HG02798 (cell line): ENCODE data around the gene MTCP1.

ENCODE experiments used
- ATAC-seq: cut with Tn5 transposase; IDR thresholded peaks from one replicate; pipeline ENCODE4 v1.9.1; 2021; ENCODE audit warnings: mild to moderate bottlenecking; ENCODE audit not compliant: unreplicated experiment, poor library complexity

Gene MTCP1, protein sequence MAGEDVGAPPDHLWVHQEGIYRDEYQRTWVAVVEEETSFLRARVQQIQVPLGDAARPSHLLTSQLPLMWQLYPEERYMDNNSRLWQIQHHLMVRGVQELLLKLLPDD

DNA sequence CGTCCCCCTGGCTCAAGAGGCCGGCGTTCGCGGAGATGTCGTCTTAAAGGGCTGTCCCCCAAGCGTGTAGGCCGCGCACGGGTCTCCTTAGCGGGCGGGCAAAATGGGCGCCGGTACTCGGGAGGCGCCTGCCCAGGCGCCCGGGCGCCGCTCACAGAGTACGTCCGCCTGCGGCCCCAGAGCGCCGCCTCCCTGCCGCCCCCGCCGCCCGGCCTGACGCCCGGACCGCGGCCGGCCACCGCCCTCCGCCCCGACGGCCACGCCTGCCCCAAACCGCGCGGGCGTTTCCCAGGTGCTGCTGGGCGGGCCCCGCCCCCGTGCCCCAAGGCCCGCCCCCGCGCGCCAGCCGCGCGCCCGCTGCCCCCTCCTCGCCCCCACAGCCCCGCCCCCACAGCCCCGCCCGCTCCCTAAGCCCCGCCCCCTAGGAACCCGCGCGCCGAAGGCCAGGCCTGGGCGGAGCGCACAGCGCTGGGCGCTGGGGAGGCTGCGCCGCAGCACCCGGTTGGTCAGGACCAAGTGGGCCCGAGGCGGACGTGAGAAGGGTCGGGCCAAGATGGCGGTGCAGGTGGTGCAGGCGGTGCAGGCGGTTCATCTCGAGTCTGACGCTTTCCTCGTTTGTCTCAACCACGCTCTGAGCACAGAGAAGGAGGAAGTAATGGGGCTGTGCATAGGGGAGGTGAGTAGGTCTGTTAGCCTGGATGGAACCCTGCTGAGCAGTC, at the start of gene MTCP1, which contains the start of the genes BRCC3 and CMC4:
MTCP1 (minus strand) TSS at position 162 of the 719 bp plus-strand sequence. CDS start 5,126 bp downstream, outside the sequence.
BRCC3 (plus strand) TSS at position 534 of the 719 bp plus-strand sequence; CDS start at position 554, 20 bp downstream.
CMC4 (minus strand) TSS at position 162 of the 719 bp plus-strand sequence. CDS start 7,113 bp downstream, outside the sequence.
- peak; percentile 94 for ATAC-seq

DNA sequence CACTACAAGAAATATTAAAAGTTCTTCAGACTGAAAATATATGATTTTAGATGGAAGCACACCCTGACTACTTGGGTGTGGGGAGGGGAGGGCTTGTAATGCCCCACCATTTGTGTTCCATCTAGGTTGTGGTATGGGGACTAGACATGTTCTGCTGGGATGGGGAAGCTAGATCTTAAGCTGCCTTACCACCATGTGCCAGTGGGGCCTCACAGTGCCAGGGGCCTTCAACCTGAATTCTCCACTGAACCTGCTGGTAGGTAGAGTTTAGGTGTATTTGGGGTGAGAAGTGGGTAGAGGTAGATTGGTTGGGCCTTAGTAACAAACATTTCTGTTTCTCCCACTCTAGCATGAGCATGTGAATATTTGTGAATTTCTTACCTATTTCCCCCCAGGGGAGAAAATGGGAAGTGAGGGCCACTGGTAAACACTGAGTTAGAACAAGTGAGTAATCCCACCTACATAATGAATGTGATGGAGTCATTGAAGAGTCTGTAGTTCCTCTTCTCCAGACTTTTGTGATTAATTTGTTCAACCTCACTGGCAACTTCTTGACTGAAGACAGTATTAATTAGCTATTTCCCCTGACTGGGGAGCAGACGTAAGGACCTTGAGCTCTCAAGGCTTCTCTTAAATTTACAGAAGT, 44.4 kb upstream of the MTCP1 start:
- no peak for ATAC-seq

DNA sequence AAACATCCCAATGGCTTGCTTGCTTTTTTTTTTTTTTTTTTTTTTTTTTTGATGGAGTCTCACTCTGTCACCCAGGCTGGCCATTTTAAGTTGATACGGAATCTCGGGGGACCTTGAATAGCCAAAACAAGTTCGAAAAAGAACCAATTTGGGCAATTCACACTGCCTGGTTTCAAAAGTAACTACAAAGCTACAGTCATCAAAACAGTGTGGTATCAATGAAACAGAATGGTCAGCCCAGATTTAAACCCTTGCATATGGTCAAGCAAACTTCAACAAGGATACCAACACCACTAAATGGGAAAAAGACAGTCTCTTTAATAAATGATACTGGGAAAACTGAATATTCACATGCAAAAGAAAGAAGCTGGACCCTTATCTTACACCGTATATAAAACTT, 42.2 kb upstream of the MTCP1 start:
- no peak for ATAC-seq

DNA sequence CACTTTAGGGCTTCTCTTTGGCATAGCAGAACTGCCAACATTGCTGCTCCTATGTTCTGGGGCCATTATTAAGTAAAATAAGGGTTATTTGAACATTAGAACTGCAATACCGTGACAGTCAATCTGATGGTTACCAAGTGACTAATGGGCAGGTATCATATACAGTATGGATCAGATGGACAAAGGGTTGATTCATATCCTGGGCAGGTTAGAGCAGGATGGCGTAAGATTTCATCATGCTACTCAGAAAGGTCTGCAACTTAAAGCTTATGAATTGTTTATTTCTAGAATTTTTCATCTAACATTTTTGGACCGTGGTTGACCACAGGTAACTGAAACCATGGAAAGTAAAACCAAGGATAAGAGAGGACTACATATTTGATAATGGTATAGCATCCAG, 41.2 kb upstream of the MTCP1 start:
- ATAC-seq, result no peak

DNA sequence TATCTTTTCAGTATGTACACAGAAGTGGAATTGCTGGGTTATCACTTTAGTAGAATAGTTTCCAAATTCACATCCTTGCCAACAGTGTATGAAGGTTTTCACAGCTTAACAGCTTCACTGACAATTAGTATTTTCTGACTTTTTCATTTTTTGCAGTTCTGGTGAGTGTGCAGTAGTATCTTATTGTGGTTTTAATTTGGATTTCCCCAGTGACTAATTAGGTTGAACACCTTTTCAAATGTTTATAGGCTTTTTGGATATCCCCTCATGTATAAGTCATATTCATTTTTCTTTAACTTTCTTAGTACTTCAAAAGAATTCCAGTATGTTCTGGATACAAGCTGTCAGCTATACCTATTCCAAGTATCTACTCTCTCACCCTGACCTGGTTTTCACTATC, 37.5 kb upstream of the MTCP1 start:
- ATAC-seq, result no peak

DNA sequence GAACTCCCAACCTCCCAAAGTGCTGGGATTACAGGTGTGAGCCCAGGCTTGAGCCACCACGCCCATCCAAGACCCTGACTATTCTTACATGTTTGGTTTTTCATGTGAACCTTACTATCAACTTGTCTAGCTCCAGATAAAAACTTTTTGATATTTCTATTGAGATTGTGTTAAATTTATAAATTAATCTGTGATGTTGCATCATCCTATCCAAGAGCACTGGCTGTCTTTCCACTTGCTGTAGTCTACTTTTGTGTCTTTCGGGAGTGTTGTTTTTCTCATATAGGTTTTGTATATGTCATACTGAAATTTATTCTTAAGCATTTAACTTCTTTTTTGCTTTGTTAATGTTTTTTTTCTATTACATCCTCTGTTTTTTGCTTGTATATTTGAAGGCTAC, 35.0 kb upstream of the MTCP1 start:
- ATAC-seq, result no peak

DNA sequence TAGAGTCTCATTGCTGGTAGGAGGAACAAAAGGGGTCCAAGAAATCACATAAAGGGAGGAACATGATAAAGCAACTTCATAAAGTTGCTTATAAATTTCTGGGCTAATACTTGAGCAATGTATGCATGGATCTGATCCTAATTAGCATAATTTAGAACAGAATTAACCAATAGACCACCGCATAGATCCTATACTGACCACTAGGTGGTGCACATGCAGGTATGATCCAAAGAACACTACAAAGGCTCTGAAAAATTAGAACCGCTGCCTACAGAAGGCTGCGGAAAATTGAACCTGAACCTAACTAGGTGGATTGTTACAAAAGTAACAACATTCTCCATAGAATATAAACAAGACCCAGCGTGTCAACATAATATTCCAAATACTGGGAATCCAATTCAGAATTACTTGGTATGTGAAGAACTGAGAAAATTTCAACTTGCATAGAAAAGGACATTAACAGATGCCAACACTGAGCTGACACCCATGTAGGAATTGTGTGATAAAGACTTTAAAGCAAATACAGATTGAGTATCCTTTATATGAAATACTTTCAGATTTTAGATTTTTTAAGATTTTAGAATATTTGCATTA, 23.6 kb upstream of the MTCP1 start:
- no peak for ATAC-seq

DNA sequence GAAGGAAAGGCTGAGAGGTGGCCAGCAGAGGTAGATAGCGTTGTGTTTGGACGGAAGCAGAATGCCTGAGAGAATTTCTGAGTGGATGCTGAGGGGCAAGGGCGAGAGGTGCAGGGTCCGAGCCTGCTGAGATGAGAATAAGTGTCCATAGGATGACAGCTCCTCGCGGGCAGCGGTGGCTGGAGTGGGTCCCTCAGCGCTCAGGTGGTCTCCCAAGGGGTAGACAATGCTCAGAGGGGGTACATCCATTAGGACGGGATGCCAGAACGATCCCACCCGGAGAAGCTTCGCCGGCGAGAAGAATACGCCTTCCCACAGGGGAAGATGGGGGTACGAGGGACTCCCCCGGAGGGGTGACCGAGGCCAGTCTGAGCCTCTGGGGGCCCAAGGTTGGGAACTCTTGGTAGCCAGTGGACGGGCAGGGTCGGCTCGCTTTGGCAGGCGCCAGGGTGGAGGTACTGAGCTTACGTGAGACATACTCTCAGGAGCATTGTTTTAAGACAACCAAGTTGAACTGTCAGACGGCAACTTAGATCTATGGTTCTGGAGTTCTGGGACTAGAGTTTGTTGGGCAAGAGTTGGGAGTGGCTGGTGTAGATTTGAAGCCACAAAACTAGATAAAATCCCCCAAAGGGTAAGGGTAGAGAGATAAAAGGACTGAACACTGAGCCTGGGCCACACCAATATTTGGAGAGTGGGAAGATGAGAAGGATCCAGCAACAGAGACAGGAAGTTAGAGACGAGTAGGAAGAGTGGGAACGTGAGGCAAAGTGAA, 16.2 kb upstream of the MTCP1 start:
- no peak for ATAC-seq

DNA sequence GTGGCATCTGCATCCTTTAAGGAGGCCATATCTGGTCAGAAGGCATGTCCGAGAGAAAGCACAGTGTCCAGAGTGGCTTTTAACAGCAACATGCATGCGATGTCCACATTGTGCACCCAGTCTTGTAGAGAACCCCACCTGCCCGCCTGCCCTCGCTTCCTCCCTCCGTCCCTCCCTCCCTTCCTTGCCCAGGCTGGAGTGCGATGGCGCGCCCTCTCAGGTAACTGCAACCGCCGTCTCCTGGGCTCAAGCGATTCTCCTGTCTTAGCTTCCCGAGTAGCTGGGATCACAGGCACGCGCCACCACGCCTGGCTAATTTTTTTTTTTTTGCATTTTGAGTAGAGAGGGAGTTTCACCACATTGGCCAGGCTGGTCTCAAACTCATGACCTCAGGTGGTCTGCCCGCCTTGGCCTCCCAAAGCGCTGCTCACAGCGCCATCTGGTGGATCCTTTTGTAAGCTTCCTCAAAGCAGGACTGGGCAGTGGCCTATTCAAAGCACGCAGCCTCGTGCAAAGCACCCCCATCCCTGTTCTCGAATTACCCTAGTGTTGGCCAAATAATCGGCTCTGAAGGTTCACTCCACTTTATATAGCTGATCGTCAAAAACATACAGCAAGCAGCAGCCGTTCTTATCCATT, 15.4 kb upstream of the MTCP1 start:
- ATAC-seq, result no peak

DNA sequence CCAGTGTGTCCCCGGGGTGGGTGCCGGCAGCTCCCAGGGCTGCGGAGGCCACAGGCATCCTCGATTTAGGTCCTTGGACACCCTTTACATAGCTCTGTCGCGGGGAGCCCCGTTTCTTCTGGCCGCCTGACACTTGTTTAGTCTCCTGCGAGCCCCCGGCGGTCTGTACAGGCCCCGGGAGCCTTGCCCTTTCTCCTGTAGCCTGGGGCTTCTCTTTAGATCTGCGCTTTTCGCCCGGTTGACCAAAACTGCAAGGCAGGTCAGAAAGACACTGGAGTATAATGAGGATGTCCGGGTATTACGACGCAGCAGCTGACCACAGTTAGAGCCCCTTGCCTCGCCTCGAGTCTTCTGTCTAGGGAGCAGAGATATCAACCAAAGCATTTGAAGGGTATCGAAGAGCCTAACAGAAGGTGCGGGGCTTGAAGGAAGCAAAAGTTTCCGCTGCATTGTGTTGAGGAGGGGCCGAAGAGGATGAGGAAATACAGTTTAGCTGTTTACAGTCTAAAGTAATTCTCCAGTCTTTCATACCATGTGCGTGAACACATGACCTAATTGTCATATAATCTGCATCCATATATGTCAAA, 851 bp upstream of the MTCP1 start:
- no peak for ATAC-seq

DNA sequence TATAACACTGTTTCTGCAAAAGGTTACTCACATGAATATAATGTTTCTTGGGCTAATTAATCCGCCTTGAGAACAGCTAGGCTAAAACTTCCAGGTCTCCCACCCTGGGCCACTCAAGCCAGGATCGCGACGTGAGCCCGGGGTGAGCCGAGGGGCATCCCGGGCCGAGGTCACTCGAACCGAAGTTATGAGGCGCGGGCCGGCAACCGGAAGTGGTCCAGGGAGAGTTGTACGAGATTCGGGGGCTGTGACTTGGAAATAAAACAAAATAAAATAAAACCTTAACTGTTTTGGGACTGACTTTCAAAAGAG, 317 bp downstream of the MTCP1 start:
- ATAC-seq, result peak; percentile 29

DNA sequence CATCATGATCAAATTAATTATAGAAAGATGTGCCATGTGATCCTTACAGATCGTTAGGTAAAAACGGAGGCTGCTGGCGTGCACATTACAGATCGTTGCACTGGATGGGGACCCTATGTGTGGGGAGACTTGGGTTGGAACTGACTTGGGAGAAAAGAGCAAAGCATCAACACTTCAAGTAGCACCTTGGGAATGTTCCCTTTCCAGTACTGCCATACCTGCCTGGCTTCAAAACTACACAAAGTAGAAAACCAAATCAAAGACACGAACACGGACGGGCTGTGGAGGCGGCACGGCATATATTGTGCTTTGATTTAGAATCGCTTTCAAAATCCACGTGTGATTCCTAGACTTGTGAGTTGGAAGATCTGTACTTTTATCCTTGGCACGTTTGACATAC, 898 bp downstream of the MTCP1 start:
- no peak for ATAC-seq

DNA sequence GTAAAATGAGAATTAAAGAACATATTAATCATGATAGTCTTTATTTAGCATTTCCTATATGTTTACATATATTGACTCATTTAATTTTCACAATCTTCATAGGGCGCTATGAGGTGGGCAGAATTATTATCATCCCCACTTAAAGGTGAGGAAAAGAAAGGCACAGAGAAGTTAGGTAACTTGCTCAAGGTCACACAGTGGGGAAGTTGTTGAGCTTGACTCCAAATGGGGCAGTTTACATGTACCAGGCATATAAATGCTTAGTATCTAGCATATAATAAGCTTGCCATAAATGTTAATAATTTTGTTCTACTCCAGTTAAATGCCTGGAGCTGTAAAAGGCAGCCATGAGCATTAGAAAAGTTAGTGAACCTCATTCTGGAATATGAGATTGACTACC, 1.5 kb downstream of the MTCP1 start:
- no peak for ATAC-seq

DNA sequence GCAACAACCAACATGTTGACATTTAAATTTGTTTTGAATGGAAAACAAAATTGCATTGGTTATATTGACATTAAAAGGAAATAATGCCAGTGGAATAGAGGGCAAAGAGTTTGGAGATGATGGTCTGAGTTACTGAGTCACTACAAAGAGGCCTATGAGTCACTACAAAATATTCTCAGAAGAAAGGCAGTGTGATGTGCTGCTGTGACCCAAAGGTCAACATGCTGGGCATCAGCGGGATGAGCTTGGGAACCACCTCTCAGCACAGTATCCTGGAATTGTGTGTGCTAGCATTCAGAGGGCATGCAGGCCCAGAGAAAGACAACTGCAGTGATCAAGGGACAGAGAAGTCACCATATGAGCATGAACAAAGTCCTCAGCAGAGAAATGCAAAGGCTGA, 2.8 kb downstream of the MTCP1 start:
- ATAC-seq, result no peak

DNA sequence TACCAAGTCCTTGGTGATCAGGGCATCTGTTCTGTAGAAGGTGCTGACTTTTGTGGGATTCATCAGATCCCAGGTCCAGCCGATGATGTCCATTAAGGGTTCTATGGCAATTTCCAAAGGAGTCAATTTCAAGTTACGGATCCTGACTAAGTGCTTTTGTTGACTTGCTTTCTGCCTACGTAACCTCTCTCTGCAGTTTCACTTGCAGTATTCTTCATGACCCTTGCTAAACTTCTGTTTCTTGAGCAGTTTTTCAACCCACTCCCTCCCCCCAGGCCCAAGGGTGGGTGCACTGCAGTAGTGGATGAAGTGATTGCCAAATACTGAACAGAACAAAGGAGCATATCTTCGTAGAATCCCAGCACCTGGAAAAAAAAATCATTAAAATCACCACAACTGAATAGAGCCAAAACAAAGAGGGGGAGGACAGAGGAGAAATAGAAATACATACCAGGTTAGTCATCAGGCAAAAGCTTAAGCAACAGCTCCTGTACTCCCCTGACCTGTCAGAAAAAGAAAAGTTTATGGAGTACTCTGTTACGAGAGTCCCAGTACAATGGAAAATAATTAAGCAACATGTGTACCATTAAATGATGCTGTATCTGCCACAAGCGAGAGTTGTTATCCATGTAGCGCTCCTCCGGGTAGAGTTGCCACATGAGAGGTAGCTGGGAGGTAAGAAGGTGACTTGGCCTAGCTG, 5.8 kb downstream of the MTCP1 start:
- no peak for ATAC-seq

DNA sequence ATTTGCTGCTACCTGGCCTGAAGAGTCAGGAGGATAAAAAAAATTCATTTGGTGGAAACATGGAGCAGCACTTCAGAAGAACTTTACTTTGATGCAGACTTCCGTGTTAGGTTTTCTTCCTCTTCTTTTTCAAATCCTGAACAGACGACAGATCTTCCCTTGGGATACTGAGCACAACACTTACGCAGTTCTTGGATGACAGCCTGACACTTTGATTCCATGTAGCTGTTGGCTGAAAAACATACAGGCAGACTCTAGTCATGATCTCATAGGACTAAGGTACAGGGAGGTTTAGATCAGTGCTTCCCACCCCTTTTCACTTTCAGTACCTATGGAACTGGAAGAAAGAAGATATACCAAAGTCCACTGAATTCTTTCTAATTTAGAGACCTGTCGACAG, 9.2 kb downstream of the MTCP1 start:
- no peak for ATAC-seq

DNA sequence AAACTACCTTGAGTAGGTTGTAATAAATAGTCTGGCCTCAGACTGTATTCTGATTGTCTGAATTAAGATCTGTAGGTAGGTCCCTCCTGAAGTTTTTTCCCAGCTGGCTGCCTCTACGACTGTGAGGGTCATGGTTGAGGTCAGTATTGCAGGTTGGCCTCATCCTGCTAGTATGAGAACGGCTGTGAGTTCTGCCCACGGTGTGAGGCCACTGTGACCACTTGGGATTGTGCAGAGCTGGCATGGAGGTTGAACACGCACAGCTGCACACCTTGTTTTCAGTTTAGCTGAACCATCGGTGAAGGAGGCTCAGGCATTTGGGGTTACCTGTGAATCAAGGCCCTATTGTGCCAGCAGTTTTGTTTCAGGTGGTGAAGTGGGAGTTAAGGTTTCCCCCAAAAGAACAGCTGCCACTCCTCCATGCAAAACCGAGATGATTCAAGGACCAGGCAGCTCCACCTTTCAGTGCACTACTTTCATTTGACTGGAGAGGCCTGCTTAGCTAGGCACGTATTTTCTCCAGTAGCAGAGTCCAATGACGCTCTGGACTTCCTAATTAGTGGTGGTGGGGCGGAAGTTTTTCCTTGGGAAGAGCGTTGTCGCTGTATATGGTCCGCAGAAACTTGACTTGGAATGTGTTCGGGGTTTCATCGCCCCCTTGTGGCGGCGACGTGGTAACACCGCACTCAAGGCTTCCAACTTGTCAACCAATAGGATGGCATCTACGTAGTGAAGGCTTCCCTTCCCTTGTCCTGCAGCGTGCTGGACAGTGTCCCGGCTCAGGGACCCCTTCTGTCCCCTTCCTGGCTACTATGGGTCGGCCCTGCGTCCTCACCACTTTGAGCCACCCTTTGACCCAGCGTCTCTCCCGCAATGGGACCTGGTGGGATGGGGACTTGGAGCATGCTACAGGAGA, 13.8 kb downstream of the MTCP1 start:
- ATAC-seq, result peak; percentile 76

DNA sequence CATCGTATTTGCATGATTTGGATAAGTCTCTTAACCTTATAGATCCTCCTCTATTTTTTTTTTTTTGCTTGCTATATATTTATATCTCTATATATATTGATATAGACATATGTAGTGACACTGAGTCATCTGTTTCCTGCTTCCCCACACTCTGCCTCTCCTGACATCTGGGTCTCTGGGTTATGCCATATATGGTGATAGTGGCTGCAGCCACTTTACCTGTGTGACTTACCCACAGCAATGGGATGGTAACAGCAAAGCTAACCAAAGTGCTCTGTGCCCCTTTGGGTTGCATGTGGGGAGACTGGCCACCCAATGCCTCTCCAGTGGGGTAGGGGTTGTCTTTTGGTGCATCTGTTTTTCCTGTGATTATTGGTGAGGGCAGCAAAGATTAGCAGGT, 14.5 kb downstream of the MTCP1 start:
- ATAC-seq, result no peak
